Skeletal muscle cell (primary cell): ENCODE data around the gene MYF6.

Experiments
- DNase-seq: peaks from one replicate; pipeline ENCODE4 v3.0.0-alpha.2; 2010; ENCODE audit warnings: low read depth
- H3K4me3 ChIP-seq: 2 replicates; pipeline ENCODE4 v1.5.1; 2011; ENCODE audit warnings: low read depth, mild to moderate bottlenecking, control low read depth, low read length, moderate library complexity

The MYF6 gene

DNA sequence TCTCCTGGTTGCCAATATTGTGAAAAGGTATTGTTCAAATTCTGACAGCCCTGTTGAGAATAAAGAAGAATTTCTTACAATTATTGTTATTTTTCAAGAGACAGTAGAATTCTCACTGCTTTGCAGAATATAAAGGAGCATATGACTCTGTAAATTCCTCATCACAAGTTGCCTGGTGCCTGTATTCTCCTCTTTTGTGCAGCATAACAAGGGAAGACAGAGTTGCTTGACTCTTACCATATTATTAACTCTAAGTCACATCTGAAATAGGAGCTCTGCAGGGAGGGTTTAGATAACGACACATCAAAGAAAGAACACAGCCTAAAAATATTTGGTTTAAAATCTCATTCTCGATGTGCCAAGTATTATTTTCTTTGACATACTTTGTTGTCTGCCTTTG lies 40.4 kb downstream of the MYF6 start:
- H3K4me3 ChIP-seq: no peak overlapping the region
- no peak for DNase-seq

DNA sequence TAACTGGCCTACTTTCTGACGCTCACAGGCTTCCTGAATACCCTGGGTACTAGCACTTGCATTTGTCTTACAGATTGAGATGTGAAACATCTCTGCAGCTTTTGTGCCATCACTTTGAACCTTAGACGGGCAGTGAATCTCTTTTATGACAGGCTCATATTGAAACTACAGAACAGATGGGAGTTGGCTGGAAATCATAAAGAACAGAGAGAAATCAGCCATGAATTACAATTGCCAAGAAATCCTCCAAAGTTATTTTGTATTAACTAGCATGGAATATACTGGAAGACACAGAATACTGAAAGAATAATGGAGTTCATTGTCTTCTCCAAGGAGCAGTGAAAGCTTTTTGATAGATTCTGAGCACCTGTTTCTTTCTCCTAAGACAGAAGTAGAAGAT lies 42.0 kb downstream of the MYF6 start:
- H3K4me3 ChIP-seq: no peak overlapping the region
- DNase-seq: no peak

DNA sequence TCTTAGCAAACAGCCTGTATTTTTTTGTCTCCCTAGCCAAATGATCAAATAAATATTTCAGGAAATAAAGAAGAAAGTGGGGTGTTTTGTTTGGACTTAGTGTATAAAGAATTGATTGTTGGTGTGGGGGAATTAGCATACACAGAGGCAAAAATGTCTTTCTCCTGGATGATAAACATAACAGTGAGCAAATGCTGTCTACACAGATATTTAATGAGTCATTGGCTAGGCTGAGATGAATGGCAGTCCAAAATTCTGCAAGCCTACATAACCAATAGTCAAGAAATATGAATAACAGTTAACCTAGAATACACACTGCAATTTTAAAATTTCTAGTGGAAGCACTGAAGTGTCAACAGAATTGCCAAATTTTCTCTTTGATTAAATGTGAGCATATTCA lies 45.0 kb downstream of the MYF6 start:
- DNase-seq: no peak
- H3K4me3 ChIP-seq: no peak overlapping the region

DNA sequence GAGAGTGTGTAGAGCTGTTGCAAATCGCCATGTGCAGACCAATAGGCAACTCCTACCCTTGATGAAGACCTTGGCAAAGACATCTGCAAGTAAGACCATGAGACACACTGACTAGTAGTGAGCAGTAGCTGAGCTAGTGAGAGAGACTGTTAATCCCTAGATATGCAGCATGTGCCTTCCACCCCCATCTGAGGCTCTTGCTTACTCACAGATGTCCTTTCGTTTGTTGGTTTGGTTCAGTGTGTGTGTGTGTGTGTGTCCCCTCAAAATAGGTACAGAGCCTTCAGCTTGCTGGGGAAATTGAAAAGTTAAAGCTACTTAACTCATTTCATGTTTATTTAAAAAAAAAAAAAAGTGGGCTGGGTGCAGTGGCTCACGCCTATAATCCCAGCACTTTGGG lies 46.8 kb downstream of the MYF6 start:
- H3K4me3 ChIP-seq: no peak overlapping the region
- no peak for DNase-seq

DNA sequence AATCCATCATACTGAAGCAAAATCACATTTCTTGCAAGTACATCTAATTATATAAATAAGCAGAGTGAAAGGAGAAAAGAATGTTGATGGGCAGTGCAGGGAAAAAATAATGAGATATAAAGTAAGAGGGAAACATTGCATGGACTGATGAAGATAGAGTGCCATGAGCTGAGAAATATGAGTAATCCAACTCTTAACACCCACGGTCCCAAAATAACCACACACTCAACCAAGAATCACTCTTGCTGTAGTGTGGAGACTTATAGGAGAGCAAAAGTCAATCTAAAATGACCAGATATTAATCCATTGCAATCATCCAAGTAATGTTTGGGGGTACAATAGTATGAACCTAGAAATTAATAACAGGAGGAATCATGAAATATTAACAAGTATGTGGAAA lies 49.4 kb downstream of the MYF6 start:
- DNase-seq: peak; percentile 24
- no peak overlapping the region for H3K4me3 ChIP-seq
